ENCODE results near the gene CSNK1D. TPM values are rescaled to one million over a fixed set of nuclear protein-coding genes. Genes with fewer than 3 reads are reported as not detected.

The CSNK1D gene
- total and polyA plus RNA-seq, 10 of the 15 experiments (the other 5 are each of a cell fraction or from before 2014, with no cell fraction given): 5.7 to 105 (median 58.1) TPM

GRCh38 chr17:82230609-82231311, 42.7 kb downstream of the CSNK1D start:
- no TSS peak for BruUV-seq (replicated peaks)
- DNase-seq (ENCODE audit: low read depth, low spot score): no peak
- ChIA-PET CTCF (interaction anchor here (2.0 kb wide), 1 partner anchor 25 kb away, joined by 8 read pairs; no protein-coding TSS in a partner anchor), POLR2A (interaction anchor here (1.1 to 3.9 kb wide), 5 partner anchors 13 to 66 kb away, joined by 3 to 17 read pairs (median 5); partner anchors contain the start of gene CCDC57), RAD21 (ENCODE audit: unreplicated experiment) (no interaction called here), SMC1A (ENCODE audit: uncharacterized antibody, unreplicated experiment) (interaction anchor here (1.1 kb wide), 1 partner anchor 25 kb away, joined by 8 read pairs; no protein-coding TSS in a partner anchor)
- no peaks in the 10 kb centered on the region for H3K9me3 ChIP-seq (replicated peaks; ENCODE audit: control insufficient read depth, insufficient read depth, low read length)
- peaks cover 0 to 3% of the 10 kb centered on the region in 2 experiments; a peak in 3 of 4 replicates for H3K36me3 ChIP-seq (ENCODE audit: control insufficient read depth in 2 of 2, insufficient read depth in 2 of 2, low read length in 1 of 2)
- no peaks in the 10 kb centered on the region for H3K27me3 ChIP-seq (replicated peaks in 1 of 2; ENCODE audit: control insufficient read depth in 2 of 2, insufficient read depth in 2 of 2, low read length in 1 of 2)
- H4K20me1 ChIP-seq (ENCODE audit: control insufficient read depth, insufficient read depth): no peaks in the 10 kb centered on the region
- no peak overlapping the region for H2AFZ ChIP-seq (ENCODE audit: control insufficient read depth, low read depth, low read length)
- in situ Hi-C loops (cut with MboI): no loop called here
- peaks cover 37% of the 10 kb centered on the region for H3K4me1 ChIP-seq (ENCODE audit: control insufficient read depth, insufficient read depth, low read length)
- intact Hi-C loops (cut with micrococcal nuclease; ENCODE audit: unreplicated experiment): loop anchor here (5.0 kb wide), 1 partner anchor 182 kb away; no protein-coding TSS in a partner anchor
- WGBS (ENCODE audit: insufficient coverage, insufficient replicate concordance, low lambda C conversion rate, missing lambda C conversion rate): 3% methylated on average over 31 of the region's 76 CpGs
- peaks cover 73% of the 10 kb centered on the region for H3K79me2 ChIP-seq (ENCODE audit: control insufficient read depth, insufficient read depth, low read length)
- H3K4me2 ChIP-seq (ENCODE audit: control insufficient read depth, insufficient read depth): peak overlapping the region; percentile 79
- peak; percentile 78 for ATAC-seq
- no peak for FAIRE-seq
- peak overlapping the region; percentile 99 for H3K4me3 ChIP-seq
- H3K9ac ChIP-seq (ENCODE audit: control insufficient read depth, insufficient read depth, low read length): peak overlapping the region; percentile 85
- peak overlapping the region; percentile 73; the same call in 1 of the 2 replicates for H3K27ac ChIP-seq (ENCODE audit: control insufficient read depth, insufficient read depth)
- TF ChIP-seq NKRF (conservative IDR thresholded peaks at IDR 0.05) (peak; percentile 55; the same call in 1 of the 2 replicates), GATAD2B (conservative IDR thresholded peaks at IDR 0.05; ENCODE audit: low read depth) (peak; percentile 70), CTCF (IDR thresholded peaks at IDR 0.05 in 2 of 3, conservative IDR thresholded peaks at IDR 0.05 in 1 of 3; ENCODE audit: control insufficient read depth in 2 of 3, extremely low read depth in 1 of 3, insufficient read depth in 1 of 3, low read depth in 3 of 3, low read length in 3 of 3) (peak; percentile 18 to 50 (median 42); a peak in 5 of 6 replicates), MXI1 (IDR thresholded peaks at IDR 0.05; ENCODE audit: low read depth, low read length) (0 out of 2 replicates have a peak, but pooled peaks have one; percentile 11), HDGF (IDR thresholded peaks at IDR 0.05) (no peak), ZNF24 (IDR thresholded peaks at IDR 0.05) (0 out of 2 replicates have a peak, but pooled peaks have one; percentile 22), RAD51 (IDR thresholded peaks at IDR 0.05) (no peak), EGR1 (IDR thresholded peaks at IDR 0.05; ENCODE audit: borderline replicate concordance in 1 of 2, low read depth in 2 of 2, low read length in 2 of 2) (no peak; a peak in 1 of 3 replicates), FOXK2 (IDR thresholded peaks at IDR 0.05) (no peak), CHD2 (IDR thresholded peaks at IDR 0.05; ENCODE audit: borderline replicate concordance, low read depth, low read length) (peak; percentile 41; the same call in 1 of the 2 replicates), BACH1 (IDR thresholded peaks at IDR 0.05; ENCODE audit: borderline replicate concordance) (peak; percentile 55; the same call in 1 of the 2 replicates), KLF5 (IDR thresholded peaks at IDR 0.05; ENCODE audit: partially characterized antibody) (no peak), RFX5 (IDR thresholded peaks at IDR 0.05; ENCODE audit: low read depth, low read length) (no peak), CBX3 (IDR thresholded peaks at IDR 0.05; ENCODE audit: borderline replicate concordance, low read depth) (no peak), SRF (IDR thresholded peaks at IDR 0.05; ENCODE audit: low read depth in 2 of 2, low read length in 2 of 2) (peak in 1 of 2 experiments; percentile 85; a peak in 2 of 4 replicates), IKZF2 (IDR thresholded peaks at IDR 0.05) (no peak; a peak in 1 of 4 replicates), ELK1 (IDR thresholded peaks at IDR 0.05; ENCODE audit: low read depth, low read length) (no peak)

All from GM12878 (cell line).